GM23248 (cell line): ENCODE data around the gene PANX1. TPM values are rescaled to one million over a fixed set of nuclear protein-coding genes. Genes with fewer than 3 reads are reported as not detected.

ENCODE experiments used
- DNase-seq: peaks from one replicate; pipeline ENCODE4 v3.0.0-alpha.2; 2015
- H2AFZ ChIP-seq: fragments of 200-600 bp; sonication (generic); 2 replicates; pipeline ENCODE4 v1.6.1; 2016; ENCODE audit warnings: antibody characterized with exemption
- H3F3A ChIP-seq: fragments of 200-600 bp; sonication (generic); 2 replicates; pipeline ENCODE4 v1.6.1; 2016; ENCODE audit warnings: mild to moderate bottlenecking, antibody characterized with exemption, mixed run types; ENCODE audit not compliant: insufficient read depth
- H3K27ac ChIP-seq: fragments of 200-600 bp; sonication (generic); 2 replicates; pipeline ENCODE4 v1.5.1; 2016; ENCODE audit warnings: mild to moderate bottlenecking
- H3K27me3 ChIP-seq: fragments of 200-600 bp; sonication (generic); replicated peaks from 2 replicates; pipeline ENCODE4 v1.6.1; 2016; ENCODE audit warnings: mild to moderate bottlenecking; ENCODE audit not compliant: insufficient read depth
- H3K36me3 ChIP-seq: fragments of 200-600 bp; sonication (generic); 2 replicates; pipeline ENCODE4 v1.6.1; 2016; ENCODE audit warnings: low read depth, mild to moderate bottlenecking
- H3K4me1 ChIP-seq: fragments of 200-600 bp; sonication (generic); 2 replicates; pipeline ENCODE4 v1.6.1; 2016; ENCODE audit warnings: mild to moderate bottlenecking; ENCODE audit not compliant: insufficient read depth
- H3K4me2 ChIP-seq: fragments of 200-600 bp; sonication (generic); one replicate; pipeline ENCODE4 v1.6.1; 2016; ENCODE audit warnings: mild to moderate bottlenecking; ENCODE audit not compliant: unreplicated experiment
- H3K4me3 ChIP-seq: fragments of 200-600 bp; sonication (generic); 2 replicates; pipeline ENCODE4 v1.5.1; 2016; ENCODE audit warnings: mild to moderate bottlenecking
- H3K79me2 ChIP-seq: fragments of 200-600 bp; sonication (generic); 2 replicates; pipeline ENCODE4 v1.6.1; 2016; ENCODE audit warnings: mild to moderate bottlenecking; ENCODE audit not compliant: insufficient read depth
- H3K9ac ChIP-seq: fragments of 200-600 bp; sonication (generic); 2 replicates; pipeline ENCODE4 v1.6.1; 2016; ENCODE audit warnings: mild to moderate bottlenecking
- H3K9me2 ChIP-seq: fragments of 200-600 bp; sonication (generic); 2 replicates; pipeline ENCODE4 v1.6.1; 2016; ENCODE audit warnings: mixed run types, mild to moderate bottlenecking, moderate library complexity; ENCODE audit not compliant: insufficient read depth
- H3K9me3 ChIP-seq: fragments of 200-600 bp; sonication (generic); one replicate; pipeline ENCODE4 v1.6.1; 2017; ENCODE audit warnings: low read depth
- H4K20me1 ChIP-seq: fragments of 200-600 bp; sonication (generic); 2 replicates; pipeline ENCODE4 v1.6.0; 2016; ENCODE audit not compliant: insufficient read depth
- EZH2 ChIP-seq: fragments of 200-600 bp; sonication (generic); IDR thresholded peaks from 2 replicates; pipeline ENCODE4 v1.6.1; 2018; ENCODE audit warnings: antibody characterized with exemption, mild to moderate bottlenecking; ENCODE audit not compliant: insufficient read depth, poor library complexity, severe bottlenecking
- EZH2phosphoT487 ChIP-seq: fragments of 200-600 bp; sonication (generic); IDR thresholded peaks from 2 replicates; pipeline ENCODE4 v1.6.1; 2018; ENCODE audit warnings: antibody characterized with exemption, moderate library complexity, mild to moderate bottlenecking, low read depth; ENCODE audit not compliant: insufficient read depth
- WGBS, 2 experiments: methylation state at CpG; one replicate each; pipeline ENCODE4 v1.1.6; 2015 to 2017; ENCODE audit warnings: low lambda C conversion rate in 2 of 2, low coverage in 1 of 2; ENCODE audit errors: missing lambda C conversion rate in 2 of 2; 5-methylcytosine and 5-hydroxymethylcytosine counted together
- in situ Hi-C: fragments of 300-500 bp; cut with MboI; formaldehyde crosslinking; loops from 2 replicates; pipeline ENCODE4 v1.15.0; 2020
- polyA plus RNA-seq: library from polyadenylated mRNA; unstranded; fragments of >200 nt; fragmentation: Nextera tagmentation; extraction: Ambion mirVana; gene quantifications from 2 replicates; pipeline ENCODE4 v1.2.1, GENCODE V29; 2016
- total RNA-seq: library from RNA; depleted of rRNA; stranded (reverse); fragments of >200 nt; shearing (Covaris generic); gene quantifications from 2 replicates; pipeline ENCODE4 v1.2.3, GENCODE V29; 2014

The PANX1 gene
- total and polyA plus RNA-seq, 2 experiments from 2014 or later, result 19.7 to 43.9 TPM

- Histone ChIP-seq H3K4me1 (peaks cover 12% of the 10 kb centered on the region), H3K27ac (no peak overlapping the region), H3K4me2 (no peak overlapping the region), H3F3A (no peaks in the 10 kb centered on the region), H4K20me1 (no peaks in the 10 kb centered on the region; the same call in 1 of the 2 replicates), H3K9me2 (no peaks in the 10 kb centered on the region), H3K79me2 (peaks cover 100% of the 10 kb centered on the region), H3K36me3 (no peaks in the 10 kb centered on the region), H3K27me3 (no peaks in the 10 kb centered on the region), H3K4me3 (no peak overlapping the region), H3K9me3 (no peaks in the 10 kb centered on the region), H3K9ac (no peak overlapping the region), H2AFZ (no peak overlapping the region)
- TF ChIP-seq EZH2, result no peak
- no peak for TF ChIP-seq EZH2phosphoT487
- WGBS, 2 experiments, result 94 to 96% methylated on average over 1 of the region's 1 CpG
- in situ Hi-C loops, result no loop called here
- no peak for DNase-seq
These were observed 16.0 kb downstream of the PANX1 start for GRCh38 chr11:94144664-94145063.

- Histone ChIP-seq H4K20me1 (no peaks in the 10 kb centered on the region; the same call in 1 of the 2 replicates), H3K36me3 (no peaks in the 10 kb centered on the region), H3F3A (no peaks in the 10 kb centered on the region), H3K79me2 (peaks cover 100% of the 10 kb centered on the region), H3K4me1 (peaks cover 15% of the 10 kb centered on the region), H3K9ac (no peak overlapping the region), H3K27ac (no peak overlapping the region), H3K27me3 (no peaks in the 10 kb centered on the region), H3K9me3 (no peaks in the 10 kb centered on the region), H2AFZ (no peak overlapping the region), H3K4me2 (no peak overlapping the region), H3K9me2 (no peaks in the 10 kb centered on the region), H3K4me3 (no peak overlapping the region)
- WGBS, 2 experiments, result 81 to 91% methylated on average over 2 of the region's 2 CpGs
- TF ChIP-seq EZH2phosphoT487 (no peak), EZH2 (no peak)
- in situ Hi-C loops, result no loop called here
- no peak for DNase-seq
These were observed 16.8 kb downstream of the PANX1 start for GRCh38 chr11:94145431-94145830.

GRCh38 chr11:94145916-94146315, 17.3 kb downstream of the PANX1 start:
- Histone ChIP-seq H3K4me2 (no peak overlapping the region), H3K9me3 (no peaks in the 10 kb centered on the region), H3K9me2 (no peaks in the 10 kb centered on the region), H3K36me3 (no peaks in the 10 kb centered on the region), H4K20me1 (no peaks in the 10 kb centered on the region; the same call in 1 of the 2 replicates), H2AFZ (no peak overlapping the region), H3K4me3 (no peak overlapping the region), H3K4me1 (peaks cover 18% of the 10 kb centered on the region), H3K27me3 (no peaks in the 10 kb centered on the region), H3F3A (no peaks in the 10 kb centered on the region), H3K27ac (no peak overlapping the region), H3K79me2 (peaks cover 100% of the 10 kb centered on the region), H3K9ac (no peak overlapping the region)
- WGBS, 2 experiments, result 90 to 91% methylated on average over 4 of the region's 4 CpGs
- TF ChIP-seq EZH2phosphoT487, result no peak
- no peak for TF ChIP-seq EZH2
- in situ Hi-C loops, result no loop called here
- DNase-seq, result no peak

- Histone ChIP-seq H3K36me3 (no peaks in the 10 kb centered on the region), H3K4me2 (no peak overlapping the region), H3K4me1 (peaks cover 27% of the 10 kb centered on the region), H4K20me1 (peaks cover 6% of the 10 kb centered on the region; the same call in 1 of the 2 replicates), H3K9ac (no peak overlapping the region), H3K79me2 (peaks cover 97% of the 10 kb centered on the region), H3K9me2 (no peaks in the 10 kb centered on the region), H3K27ac (no peak overlapping the region), H3K27me3 (no peaks in the 10 kb centered on the region), H3F3A (no peaks in the 10 kb centered on the region), H3K9me3 (no peaks in the 10 kb centered on the region), H3K4me3 (no peak overlapping the region), H2AFZ (no peak overlapping the region)
- TF ChIP-seq EZH2 (no peak), EZH2phosphoT487 (no peak)
- in situ Hi-C loops, result no loop called here
- WGBS, 2 experiments, result 91 to 93% methylated on average over 9 of the region's 9 CpGs
- no peak for DNase-seq
These were observed 18.8 kb downstream of the PANX1 start for GRCh38 chr11:94147433-94147845.

- Histone ChIP-seq H3K36me3 (no peaks in the 10 kb centered on the region), H3K4me3 (no peak overlapping the region), H3K4me2 (no peak overlapping the region), H3K9me2 (no peaks in the 10 kb centered on the region), H4K20me1 (peaks cover 6% of the 10 kb centered on the region; the same call in 1 of the 2 replicates), H3K9ac (no peak overlapping the region), H3K4me1 (peaks cover 31% of the 10 kb centered on the region), H3K27ac (no peak overlapping the region), H3K27me3 (no peaks in the 10 kb centered on the region), H3F3A (peaks cover 6% of the 10 kb centered on the region; the same call in 1 of the 2 replicates), H3K9me3 (no peaks in the 10 kb centered on the region), H2AFZ (no peak overlapping the region), H3K79me2 (peaks cover 97% of the 10 kb centered on the region)
- 82 to 96% methylated on average over 2 of the region's 2 CpGs for WGBS, 2 experiments
- in situ Hi-C loops, result no loop called here
- no peak for DNase-seq
- TF ChIP-seq EZH2phosphoT487 (no peak), EZH2 (no peak)
These were observed 19.5 kb downstream of the PANX1 start for GRCh38 chr11:94148189-94148588.
